Measurements from ENCODE around the gene PKLR. TPM values are rescaled to one million over a fixed set of nuclear protein-coding genes. Genes with fewer than 3 reads are reported as not detected.

The PKLR gene
- total and polyA plus RNA-seq, 9 donors = 0.41 TPM; not detected in 8

DNA sequence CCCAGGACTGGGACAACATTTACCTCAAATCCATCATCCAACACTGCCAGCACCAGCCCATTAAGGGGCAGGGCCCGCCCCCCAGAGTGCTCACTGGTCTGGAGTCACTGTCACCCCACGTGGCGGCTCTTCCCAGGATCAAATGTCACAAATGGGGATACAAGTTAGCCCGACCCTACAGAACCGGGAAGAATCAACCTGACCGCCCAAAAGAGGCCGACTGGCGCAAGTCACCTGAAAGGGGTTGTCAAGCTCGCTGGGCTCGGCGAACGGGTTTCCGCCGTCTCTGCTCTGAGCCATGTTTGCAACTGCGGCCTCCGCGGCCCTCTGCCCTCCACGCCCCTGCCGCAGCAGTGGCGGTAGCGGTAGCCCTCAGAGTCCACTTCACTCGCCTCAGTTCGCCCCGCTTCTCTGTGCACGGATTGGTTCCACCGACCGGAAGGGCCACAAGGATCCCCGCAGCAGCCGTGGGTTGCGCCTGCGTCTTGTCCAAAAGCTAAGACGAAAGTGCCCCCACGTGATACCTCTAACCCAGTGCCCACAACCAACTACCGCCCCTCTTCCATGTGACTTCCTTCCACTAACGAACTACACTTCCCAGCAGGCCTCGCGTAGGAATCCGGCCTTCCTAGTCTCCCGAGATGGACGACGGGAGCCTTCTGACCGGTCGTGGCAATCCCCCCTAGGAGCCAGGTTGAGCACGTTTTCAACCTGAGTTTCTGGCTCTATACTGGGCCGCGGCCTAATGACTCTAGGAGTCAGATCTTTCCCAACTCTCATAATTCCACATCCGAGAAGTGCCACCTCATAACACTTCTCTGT is 39.2 kb downstream of the PKLR start, which contains the start of gene SCAMP3:
Gene SCAMP3, minus strand, starts transcription at position 509 of the 822 bp plus-strand sequence. Its CDS starts 209 bp downstream, at position 300.
- no peaks in the 10 kb centered on the region for H3K36me3 ChIP-seq
- WGBS, 3 donors = 0 to 1% (median 0%) methylated on average over 47 of the region's 47 CpGs
- intact Hi-C loops (cut with DNase I) = no loop called here

DNA sequence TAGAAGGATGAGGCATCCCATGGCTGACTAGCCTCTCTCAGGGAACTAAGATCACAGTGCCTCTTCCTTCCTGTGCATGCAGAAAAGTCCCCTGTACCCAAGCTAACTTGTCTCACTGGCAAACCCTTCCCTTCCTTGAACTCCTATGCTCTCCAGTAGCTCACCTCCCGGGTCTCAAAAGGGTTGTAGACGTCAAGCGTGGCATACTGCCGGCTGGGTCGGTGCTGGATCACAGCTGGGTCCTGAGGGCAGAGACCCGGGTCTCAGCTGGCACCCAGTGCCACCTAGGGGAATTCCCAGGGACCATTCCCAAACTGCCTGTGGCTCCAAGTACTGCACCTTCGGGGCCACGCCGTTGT is 39.8 kb downstream of the PKLR start:
- intact Hi-C loops (cut with DNase I) = no loop called here
- WGBS, 3 donors = 0 to 1% (median 0%) methylated on average over 9 of the region's 9 CpGs
- H3K36me3 ChIP-seq = no peaks in the 10 kb centered on the region

More for the DNA sequence above, 39.2 kb downstream of the PKLR start, which contains the start of gene SCAMP3:
- H3K9me3 ChIP-seq = no peaks in the 10 kb centered on the region
- H3K4me3 ChIP-seq = peak within 1 kb of the TSS; percentile 78
- peak; percentile 91 to 95 (median 93) for DNase-seq
- H3K27ac ChIP-seq = peak within 1 kb of the TSS; percentile 16 to 58
- TF ChIP-seq, protein P1, sequence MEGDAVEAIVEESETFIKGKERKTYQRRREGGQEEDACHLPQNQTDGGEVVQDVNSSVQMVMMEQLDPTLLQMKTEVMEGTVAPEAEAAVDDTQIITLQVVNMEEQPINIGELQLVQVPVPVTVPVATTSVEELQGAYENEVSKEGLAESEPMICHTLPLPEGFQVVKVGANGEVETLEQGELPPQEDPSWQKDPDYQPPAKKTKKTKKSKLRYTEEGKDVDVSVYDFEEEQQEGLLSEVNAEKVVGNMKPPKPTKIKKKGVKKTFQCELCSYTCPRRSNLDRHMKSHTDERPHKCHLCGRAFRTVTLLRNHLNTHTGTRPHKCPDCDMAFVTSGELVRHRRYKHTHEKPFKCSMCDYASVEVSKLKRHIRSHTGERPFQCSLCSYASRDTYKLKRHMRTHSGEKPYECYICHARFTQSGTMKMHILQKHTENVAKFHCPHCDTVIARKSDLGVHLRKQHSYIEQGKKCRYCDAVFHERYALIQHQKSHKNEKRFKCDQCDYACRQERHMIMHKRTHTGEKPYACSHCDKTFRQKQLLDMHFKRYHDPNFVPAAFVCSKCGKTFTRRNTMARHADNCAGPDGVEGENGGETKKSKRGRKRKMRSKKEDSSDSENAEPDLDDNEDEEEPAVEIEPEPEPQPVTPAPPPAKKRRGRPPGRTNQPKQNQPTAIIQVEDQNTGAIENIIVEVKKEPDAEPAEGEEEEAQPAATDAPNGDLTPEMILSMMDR (IDR thresholded peaks at IDR 0.05) = peak in 1 of 3 donors; percentile 37
- no peak for TF ChIP-seq EP300 (IDR thresholded peaks at IDR 0.05)
- peak; percentile 45 for TF ChIP-seq POLR2A (IDR thresholded peaks at IDR 0.05)
- H3K4me1 ChIP-seq (ENCODE audit: insufficient read depth) = peaks cover 6% of the 10 kb centered on the region
- no peaks in the 10 kb centered on the region for H3K27me3 ChIP-seq

DNA sequence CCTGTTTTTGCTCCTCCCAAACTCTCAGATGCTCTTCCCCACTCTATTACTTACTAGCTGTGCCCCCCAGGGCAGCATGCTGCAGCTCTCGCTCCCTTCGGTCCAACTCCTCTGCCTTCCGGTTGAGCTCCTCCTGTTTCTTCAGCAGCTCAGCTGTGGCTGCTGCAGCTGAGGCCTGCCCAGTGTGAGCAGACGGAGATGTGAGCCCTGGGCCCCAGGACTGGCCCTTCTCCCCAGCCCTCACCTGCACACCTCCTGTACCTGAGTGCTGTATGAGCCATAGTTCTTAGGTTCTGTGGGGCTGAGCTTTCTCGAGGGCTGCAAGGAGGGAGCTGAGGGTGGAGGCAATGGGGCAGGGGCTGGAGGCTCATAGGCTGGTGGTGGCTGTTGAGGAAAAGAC is 41.0 kb downstream of the PKLR start:
- Histone ChIP-seq H3K27me3 (no peaks in the 10 kb centered on the region), H3K27ac (no peak overlapping the region), H3K36me3 (no peaks in the 10 kb centered on the region), H3K4me1 (ENCODE audit: insufficient read depth) (peaks cover 6% of the 10 kb centered on the region), H3K4me3 (no peak overlapping the region), H3K9me3 (no peaks in the 10 kb centered on the region)
- WGBS, 3 donors = 84 to 95% (median 90%) methylated on average over 5 of the region's 5 CpGs
- TF ChIP-seq, protein P1 (IDR thresholded peaks at IDR 0.05) = no peak
- TF ChIP-seq EP300 (IDR thresholded peaks at IDR 0.05) (no peak), POLR2A (IDR thresholded peaks at IDR 0.05) (no peak)
- peak in 1 of 5 donors; percentile 26 for DNase-seq
- intact Hi-C loops (cut with DNase I) = no loop called here

More for the DNA sequence above, 39.8 kb downstream of the PKLR start:
- TF ChIP-seq, protein P1 (IDR thresholded peaks at IDR 0.05) = no peak
- TF ChIP-seq EP300 (IDR thresholded peaks at IDR 0.05) = no peak
- no peak for TF ChIP-seq POLR2A (IDR thresholded peaks at IDR 0.05)
- peak overlapping the region; percentile 16 to 58 for H3K27ac ChIP-seq
- no peaks in the 10 kb centered on the region for H3K27me3 ChIP-seq
- peak overlapping the region; percentile 78 for H3K4me3 ChIP-seq
- peak in 1 of 5 donors; percentile 57 for DNase-seq
- H3K9me3 ChIP-seq = no peaks in the 10 kb centered on the region
- H3K4me1 ChIP-seq (ENCODE audit: insufficient read depth) = peaks cover 6% of the 10 kb centered on the region

DNA sequence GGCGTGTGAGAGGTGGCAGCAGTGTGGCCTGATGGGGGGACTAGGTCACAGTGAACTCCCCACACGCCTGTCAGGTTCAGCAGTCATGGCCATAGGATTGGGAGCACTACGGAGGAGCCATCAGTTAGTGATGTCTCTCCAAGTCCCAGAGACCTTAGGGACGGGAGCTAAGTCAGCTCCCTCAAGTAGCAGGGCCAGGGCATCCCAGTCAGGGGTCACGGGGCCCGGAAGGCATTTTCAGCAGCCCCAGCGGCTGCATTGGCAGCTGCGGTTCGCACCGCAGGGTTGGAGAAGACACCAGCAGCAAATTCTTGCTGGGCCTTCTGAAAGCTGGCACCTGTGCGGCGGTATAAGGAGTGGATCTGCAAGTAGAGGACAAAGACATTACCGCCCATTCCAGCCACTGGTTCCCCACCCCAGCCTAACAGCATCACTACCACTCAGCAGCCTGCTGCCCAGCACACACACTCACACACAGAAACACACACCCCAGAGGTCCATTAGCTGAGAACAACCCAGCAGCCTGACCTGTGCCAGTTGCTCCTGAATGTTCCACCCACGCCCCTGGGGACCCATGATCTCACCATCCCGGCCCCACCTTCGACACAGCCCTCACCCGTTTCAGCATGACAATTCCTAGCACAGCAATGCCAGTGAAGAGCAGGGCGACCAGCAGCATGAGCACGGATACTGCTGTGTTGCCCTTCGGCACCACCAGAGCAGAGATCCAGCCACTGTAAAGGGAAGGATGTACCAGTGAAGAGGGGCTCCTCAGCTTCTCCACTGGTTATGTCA is 45.0 kb downstream of the PKLR start:
- Histone ChIP-seq H3K27ac (peak overlapping the region; percentile 94 to 99), H3K9me3 (no peaks in the 10 kb centered on the region), H3K27me3 (no peaks in the 10 kb centered on the region), H3K4me3 (peak overlapping the region; percentile 73), H3K4me1 (ENCODE audit: insufficient read depth) (peaks cover 8% of the 10 kb centered on the region), H3K36me3 (no peaks in the 10 kb centered on the region)
- peak in 1 of 5 donors; percentile 46 for DNase-seq
- intact Hi-C loops (cut with DNase I) = loop anchor here in 2 of 4 donors (5.0 to 10.0 kb wide), 2 partner anchors 66 to 69 kb away; partner anchors contain the start of gene RUSC1 (in 2 of the 2)
- TF ChIP-seq EP300 (IDR thresholded peaks at IDR 0.05) (no peak), POLR2A (IDR thresholded peaks at IDR 0.05) (no peak)
- TF ChIP-seq, protein P1 (IDR thresholded peaks at IDR 0.05) = no peak
- 68 to 72% (median 71%) methylated on average over 20 of the region's 20 CpGs for WGBS, 3 donors
